NT2/D1 (cell line): Measurements from ENCODE around the gene TMED7.
A peak's percentile ranks its signal among the peaks of the same experiment; 100 is the strongest.

ENCODE experiments used
- DNase-seq: peaks from one replicate; pipeline ENCODE4 v3.0.0-alpha.2; 2011; ENCODE audit warnings: low read depth, low spot score
- H3K27me3 ChIP-seq: 2 replicates; pipeline ENCODE4 v1.6.0; 2011; ENCODE audit warnings: mild to moderate bottlenecking; ENCODE audit not compliant: insufficient read length, insufficient read depth
- H3K36me3 ChIP-seq: 2 replicates; pipeline ENCODE4 v1.6.1; 2011; ENCODE audit warnings: mild to moderate bottlenecking, low read length, mixed read lengths; ENCODE audit not compliant: insufficient read depth, insufficient read length
- H3K4me1 ChIP-seq: 2 replicates; pipeline ENCODE4 v1.5.1; 2011; ENCODE audit not compliant: insufficient read depth, insufficient read length
- H3K4me3 ChIP-seq: 2 replicates; pipeline ENCODE4 v1.5.1; 2011; ENCODE audit warnings: low read depth; ENCODE audit not compliant: insufficient read length
- H3K9ac ChIP-seq: 2 replicates; pipeline ENCODE4 v1.6.0; 2011; ENCODE audit warnings: low read depth; ENCODE audit not compliant: insufficient read length
- H3K9me3 ChIP-seq: 2 replicates; pipeline ENCODE4 v1.5.1; 2011; ENCODE audit warnings: mild to moderate bottlenecking, low read length; ENCODE audit not compliant: insufficient read depth
- SUZ12 ChIP-seq: IDR thresholded peaks from 2 replicates; pipeline ENCODE4 v1.6.1; 2011; ENCODE audit not compliant: insufficient read length, insufficient read depth; ENCODE audit errors: extremely low read depth
- YY1 ChIP-seq: IDR thresholded peaks from 2 replicates; pipeline ENCODE4 v1.6.1; 2011; ENCODE audit not compliant: insufficient read length, insufficient read depth
- ZNF274 ChIP-seq: IDR thresholded peaks from 2 replicates; pipeline ENCODE4 v1.6.1; 2011; ENCODE audit warnings: mild to moderate bottlenecking, low read depth, low read length

The TMED7 gene

GRCh38 chr5:115641948-115642347 lies 16.1 kb upstream of the TMED7 start:
- TF ChIP-seq ZNF274 (no peak), SUZ12 (no peak)
- Histone ChIP-seq H3K36me3 (no peaks in the 10 kb centered on the region), H3K4me1 (no peaks in the 10 kb centered on the region), H3K27me3 (no peaks in the 10 kb centered on the region), H3K9me3 (no peaks in the 10 kb centered on the region), H3K9ac (no peak overlapping the region), H3K4me3 (no peak overlapping the region)
- DNase-seq = no peak

- H3K36me3 ChIP-seq = no peaks in the 10 kb centered on the region
- H3K4me3 ChIP-seq = no peak overlapping the region
- no peaks in the 10 kb centered on the region for H3K4me1 ChIP-seq
- H3K9me3 ChIP-seq = no peaks in the 10 kb centered on the region
- TF ChIP-seq ZNF274 (no peak), YY1 (no peak), SUZ12 (no peak)
- H3K27me3 ChIP-seq = no peaks in the 10 kb centered on the region
- H3K9ac ChIP-seq = no peak overlapping the region
- no peak for DNase-seq
Measured at GRCh38 chr5:115640274-115640673, 14.4 kb upstream of the TMED7 start.

GRCh38 chr5:115639377-115639776 lies 13.5 kb upstream of the TMED7 start:
- Histone ChIP-seq H3K4me1 (no peaks in the 10 kb centered on the region), H3K4me3 (no peak overlapping the region), H3K36me3 (no peaks in the 10 kb centered on the region), H3K9me3 (no peaks in the 10 kb centered on the region), H3K9ac (no peak overlapping the region), H3K27me3 (no peaks in the 10 kb centered on the region)
- TF ChIP-seq ZNF274 (no peak), SUZ12 (no peak), YY1 (no peak)
- DNase-seq = no peak

GRCh38 chr5:115637507-115637906 lies 11.7 kb upstream of the TMED7 start:
- DNase-seq = no peak
- no peaks in the 10 kb centered on the region for H3K27me3 ChIP-seq
- H3K9ac ChIP-seq = no peak overlapping the region
- H3K36me3 ChIP-seq = no peaks in the 10 kb centered on the region
- no peaks in the 10 kb centered on the region for H3K9me3 ChIP-seq
- no peak for TF ChIP-seq ZNF274
- TF ChIP-seq YY1 = no peak
- no peak for TF ChIP-seq SUZ12
- no peak overlapping the region for H3K4me3 ChIP-seq
- no peaks in the 10 kb centered on the region for H3K4me1 ChIP-seq

GRCh38 chr5:115636008-115636407 lies 10.2 kb upstream of the TMED7 start:
- no peaks in the 10 kb centered on the region for H3K4me1 ChIP-seq
- no peak overlapping the region for H3K9ac ChIP-seq
- H3K9me3 ChIP-seq = no peaks in the 10 kb centered on the region
- TF ChIP-seq YY1 (no peak), ZNF274 (no peak), SUZ12 (no peak)
- H3K36me3 ChIP-seq = no peaks in the 10 kb centered on the region
- no peak overlapping the region for H3K4me3 ChIP-seq
- no peak for DNase-seq
- no peaks in the 10 kb centered on the region for H3K27me3 ChIP-seq

- no peak for TF ChIP-seq SUZ12
- no peak for TF ChIP-seq ZNF274
- TF ChIP-seq YY1 = no peak
- H3K4me3 ChIP-seq = no peak overlapping the region
Measured at GRCh38 chr5:115634343-115635132, 8.7 kb upstream of the TMED7 start.

GRCh38 chr5:115629903-115630302 lies 4.1 kb upstream of the TMED7 start:
- no peak for TF ChIP-seq ZNF274
- TF ChIP-seq YY1 = no peak
- no peak for TF ChIP-seq SUZ12
- DNase-seq = no peak
- Histone ChIP-seq H3K27me3 (no peaks in the 10 kb centered on the region), H3K36me3 (no peaks in the 10 kb centered on the region), H3K9me3 (no peaks in the 10 kb centered on the region), H3K4me1 (no peaks in the 10 kb centered on the region), H3K9ac (no peak overlapping the region), H3K4me3 (no peak overlapping the region)

More at GRCh38 chr5:115634343-115635132, 8.7 kb upstream of the TMED7 start:
- DNase-seq = peak; percentile 71
- H3K9ac ChIP-seq = no peak overlapping the region
- no peaks in the 10 kb centered on the region for H3K36me3 ChIP-seq
- H3K4me1 ChIP-seq = no peaks in the 10 kb centered on the region
- no peaks in the 10 kb centered on the region for H3K9me3 ChIP-seq
- no peaks in the 10 kb centered on the region for H3K27me3 ChIP-seq
